MM.1S (cell line): ENCODE measurements around the gene ANKH.

ENCODE experiments used
- DNase-seq: peaks from one replicate; pipeline ENCODE4 v3.0.0-alpha.2; 2015
- H2AFZ ChIP-seq: fragments of 300-600 bp; sonication (generic); 2 replicates; pipeline ENCODE4 v1.6.0; 2016; ENCODE audit warnings: antibody characterized with exemption, low read length
- H3F3A ChIP-seq: fragments of 300-600 bp; sonication (generic); 2 replicates; pipeline ENCODE4 v1.6.1; 2016; ENCODE audit warnings: mild to moderate bottlenecking, antibody characterized with exemption, low read length, moderate library complexity, mixed read lengths; ENCODE audit not compliant: insufficient read depth
- H3K27ac ChIP-seq: fragments of 300-600 bp; sonication (generic); 2 replicates; pipeline ENCODE4 v1.5.1; 2016; ENCODE audit warnings: mild to moderate bottlenecking, low read length
- H3K27me3 ChIP-seq: fragments of 300-600 bp; sonication (generic); replicated peaks from 2 replicates; pipeline ENCODE4 v1.6.0; 2016; ENCODE audit warnings: low read length; ENCODE audit not compliant: insufficient read depth
- H3K36me3 ChIP-seq: fragments of 300-600 bp; sonication (generic); replicated peaks from 2 replicates; pipeline ENCODE4 v1.6.1; 2016; ENCODE audit warnings: mild to moderate bottlenecking, low read length, mixed read lengths; ENCODE audit not compliant: insufficient read depth
- H3K4me1 ChIP-seq: fragments of 300-600 bp; sonication (generic); 2 replicates; pipeline ENCODE4 v1.6.1; 2016; ENCODE audit warnings: low read length, mixed read lengths
- H3K4me2 ChIP-seq: fragments of 300-600 bp; sonication (generic); 2 replicates; pipeline ENCODE4 v1.6.0; 2016; ENCODE audit warnings: low read depth, low read length
- H3K4me3 ChIP-seq: fragments of 300-600 bp; sonication (generic); 2 replicates; pipeline ENCODE4 v1.5.1; 2016; ENCODE audit warnings: low read length, mixed read lengths
- H3K79me2 ChIP-seq: fragments of 300-600 bp; sonication (generic); 2 replicates; pipeline ENCODE4 v1.6.1; 2016; ENCODE audit warnings: mixed run types, low read length, mixed read lengths
- H3K9ac ChIP-seq: fragments of 300-600 bp; sonication (generic); 2 replicates; pipeline ENCODE4 v1.6.1; 2016; ENCODE audit warnings: low read length, mixed read lengths
- H3K9me2 ChIP-seq: fragments of 300-600 bp; sonication (generic); replicated peaks from 2 replicates; pipeline ENCODE4 v1.6.1; 2016; ENCODE audit warnings: mild to moderate bottlenecking, low read length, mixed read lengths; ENCODE audit not compliant: insufficient read depth
- H3K9me3 ChIP-seq: fragments of 300-600 bp; sonication (generic); replicated peaks from 2 replicates; pipeline ENCODE4 v1.6.1; 2016; ENCODE audit warnings: mild to moderate bottlenecking, low read length, mixed read lengths; ENCODE audit not compliant: insufficient read depth
- H4K20me1 ChIP-seq: fragments of 300-600 bp; sonication (generic); 2 replicates; pipeline ENCODE4 v1.6.1; 2016; ENCODE audit warnings: mild to moderate bottlenecking, low read length, moderate library complexity, mixed read lengths; ENCODE audit not compliant: insufficient read depth
- EZH2 ChIP-seq: fragments of 300-600 bp; sonication (generic); optimal IDR thresholded peaks from 2 replicates; pipeline ENCODE3; 2017; ENCODE audit warnings: low read depth, mild to moderate bottlenecking, antibody characterized with exemption, low read length, mixed read lengths
- EZH2phosphoT487 ChIP-seq: fragments of 300-600 bp; sonication (generic); IDR thresholded peaks from 2 replicates; pipeline ENCODE4 v1.6.1; 2018; ENCODE audit warnings: antibody characterized with exemption, low read length
- TF ChIP-seq, protein P1 (sequence below): fragments of 300-600 bp; sonication (generic); IDR thresholded peaks from 2 replicates; pipeline ENCODE4 v1.5.1; 2016; ENCODE audit warnings: antibody characterized with exemption, low read length, mixed read lengths

The ANKH gene

DNA sequence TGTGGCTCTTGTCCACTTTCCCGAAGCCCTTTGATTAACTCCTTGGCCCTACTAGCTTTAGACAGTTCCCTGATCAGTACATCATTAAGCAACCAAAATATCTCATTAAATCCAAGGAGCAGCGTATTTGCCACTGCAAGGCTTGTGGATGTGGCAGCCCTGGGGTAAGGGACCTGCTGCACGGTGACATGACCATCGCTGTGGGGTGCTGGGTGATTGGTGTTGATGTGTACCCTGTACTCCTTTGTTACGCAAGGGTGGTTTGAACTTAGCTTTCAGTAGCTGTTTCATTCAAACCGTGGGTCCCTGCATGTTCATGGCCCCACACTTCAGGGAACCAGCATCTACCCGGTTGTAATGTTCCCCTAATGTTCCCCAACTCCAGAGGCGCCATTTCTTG is 166.0 kb downstream of the ANKH start:
- no peak overlapping the region for H2AFZ ChIP-seq
- no peaks in the 10 kb centered on the region for H3K9me3 ChIP-seq
- H3K27ac ChIP-seq: no peak overlapping the region
- no peaks in the 10 kb centered on the region; the same call in 1 of the 2 replicates for H3K36me3 ChIP-seq
- H3K4me1 ChIP-seq: no peaks in the 10 kb centered on the region
- H3K4me3 ChIP-seq: no peak overlapping the region
- no peak for DNase-seq
- H4K20me1 ChIP-seq: no peaks in the 10 kb centered on the region
- H3F3A ChIP-seq: no peaks in the 10 kb centered on the region; the same call in 1 of the 2 replicates
- H3K9ac ChIP-seq: no peak overlapping the region
- no peaks in the 10 kb centered on the region for H3K27me3 ChIP-seq
- H3K9me2 ChIP-seq: no peaks in the 10 kb centered on the region
- H3K79me2 ChIP-seq: 0 out of 2 replicates have a peak, but pooled peaks cover 14% of the 10 kb centered on the region
- no peak overlapping the region for H3K4me2 ChIP-seq
- TF ChIP-seq EZH2 (no peak), EZH2phosphoT487 (no peak)
- TF ChIP-seq, protein P1, sequence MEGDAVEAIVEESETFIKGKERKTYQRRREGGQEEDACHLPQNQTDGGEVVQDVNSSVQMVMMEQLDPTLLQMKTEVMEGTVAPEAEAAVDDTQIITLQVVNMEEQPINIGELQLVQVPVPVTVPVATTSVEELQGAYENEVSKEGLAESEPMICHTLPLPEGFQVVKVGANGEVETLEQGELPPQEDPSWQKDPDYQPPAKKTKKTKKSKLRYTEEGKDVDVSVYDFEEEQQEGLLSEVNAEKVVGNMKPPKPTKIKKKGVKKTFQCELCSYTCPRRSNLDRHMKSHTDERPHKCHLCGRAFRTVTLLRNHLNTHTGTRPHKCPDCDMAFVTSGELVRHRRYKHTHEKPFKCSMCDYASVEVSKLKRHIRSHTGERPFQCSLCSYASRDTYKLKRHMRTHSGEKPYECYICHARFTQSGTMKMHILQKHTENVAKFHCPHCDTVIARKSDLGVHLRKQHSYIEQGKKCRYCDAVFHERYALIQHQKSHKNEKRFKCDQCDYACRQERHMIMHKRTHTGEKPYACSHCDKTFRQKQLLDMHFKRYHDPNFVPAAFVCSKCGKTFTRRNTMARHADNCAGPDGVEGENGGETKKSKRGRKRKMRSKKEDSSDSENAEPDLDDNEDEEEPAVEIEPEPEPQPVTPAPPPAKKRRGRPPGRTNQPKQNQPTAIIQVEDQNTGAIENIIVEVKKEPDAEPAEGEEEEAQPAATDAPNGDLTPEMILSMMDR: no peak

DNA sequence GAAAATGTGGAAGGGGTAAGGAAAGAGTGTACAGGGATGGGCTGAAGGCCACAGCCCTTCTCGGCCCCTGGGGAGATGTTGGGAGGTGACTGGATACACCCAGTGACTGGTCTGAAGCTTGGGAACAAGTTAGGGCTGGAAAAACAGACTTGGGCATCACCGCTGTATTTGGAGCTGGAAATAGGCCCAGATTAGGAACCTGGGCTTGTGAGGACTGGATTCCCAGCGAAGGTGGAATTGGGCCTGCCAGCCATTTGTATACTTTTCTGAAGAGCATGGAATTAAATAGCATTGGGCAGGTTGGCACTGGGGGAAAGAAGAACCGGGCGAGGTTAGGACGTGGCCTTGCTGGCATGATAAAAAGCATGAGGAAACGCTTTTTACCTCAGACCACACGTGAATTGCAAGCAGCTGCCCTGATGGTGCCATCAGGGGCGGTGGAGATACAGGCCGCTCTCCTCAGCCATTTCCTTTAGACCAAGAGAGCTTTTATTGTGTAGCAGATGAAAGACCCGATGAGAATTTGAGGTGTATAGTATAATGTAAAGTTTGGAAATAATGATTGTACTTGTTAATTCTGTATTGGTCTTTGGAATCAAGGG is 169.2 kb downstream of the ANKH start:
- no peak overlapping the region for H3K9ac ChIP-seq
- TF ChIP-seq, protein P1: no peak
- TF ChIP-seq EZH2 (no peak), EZH2phosphoT487 (no peak)
- H3K79me2 ChIP-seq: 0 out of 2 replicates have a peak, but pooled peaks cover 17% of the 10 kb centered on the region
- H3K27me3 ChIP-seq: no peaks in the 10 kb centered on the region
- DNase-seq: no peak
- H3K4me2 ChIP-seq: no peak overlapping the region
- 0 out of 2 replicates have a peak, but pooled peaks cover 3% of the 10 kb centered on the region for H3K36me3 ChIP-seq
- H3F3A ChIP-seq: no peaks in the 10 kb centered on the region; the same call in 1 of the 2 replicates
- H3K4me3 ChIP-seq: no peak overlapping the region
- no peaks in the 10 kb centered on the region for H4K20me1 ChIP-seq
- H3K9me3 ChIP-seq: no peaks in the 10 kb centered on the region
- H3K9me2 ChIP-seq: no peaks in the 10 kb centered on the region
- no peaks in the 10 kb centered on the region for H3K4me1 ChIP-seq
- no peak overlapping the region for H2AFZ ChIP-seq
- H3K27ac ChIP-seq: no peak overlapping the region

DNA sequence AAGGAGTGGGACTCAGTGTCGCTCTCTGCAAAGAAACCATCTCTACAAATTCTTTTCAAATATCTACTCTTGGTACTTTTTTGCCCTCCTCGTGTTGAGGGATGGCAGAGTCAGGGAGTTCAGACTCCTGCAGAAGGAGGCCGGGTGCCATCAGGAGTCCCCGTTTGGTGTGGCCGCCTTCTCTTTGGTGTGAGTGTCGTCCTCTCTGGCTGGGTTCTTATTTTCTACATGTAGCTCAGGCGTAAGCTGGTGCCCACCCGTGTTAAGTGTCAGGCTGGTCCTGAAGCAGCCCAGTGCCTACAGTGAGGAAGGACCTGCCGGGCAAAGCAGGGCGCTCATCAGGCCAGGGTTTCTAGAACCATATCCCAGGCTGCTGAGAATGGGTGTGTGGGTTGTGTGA is 170.0 kb downstream of the ANKH start:
- H3F3A ChIP-seq: no peaks in the 10 kb centered on the region; the same call in 1 of the 2 replicates
- H2AFZ ChIP-seq: no peak overlapping the region
- H3K4me1 ChIP-seq: no peaks in the 10 kb centered on the region
- 0 out of 2 replicates have a peak, but pooled peaks cover 19% of the 10 kb centered on the region for H3K79me2 ChIP-seq
- H4K20me1 ChIP-seq: no peaks in the 10 kb centered on the region
- H3K9me2 ChIP-seq: no peaks in the 10 kb centered on the region
- TF ChIP-seq EZH2: no peak
- TF ChIP-seq, protein P1: no peak
- no peak for TF ChIP-seq EZH2phosphoT487
- H3K4me2 ChIP-seq: no peak overlapping the region
- H3K27me3 ChIP-seq: no peaks in the 10 kb centered on the region
- H3K9me3 ChIP-seq: no peaks in the 10 kb centered on the region
- H3K9ac ChIP-seq: no peak overlapping the region
- DNase-seq: no peak
- H3K27ac ChIP-seq: no peak overlapping the region
- no peak overlapping the region for H3K4me3 ChIP-seq
- H3K36me3 ChIP-seq: peaks cover 3% of the 10 kb centered on the region; the same call in 1 of the 2 replicates
